ENCODE measurements around the gene PITPNB.

The PITPNB gene

DNA sequence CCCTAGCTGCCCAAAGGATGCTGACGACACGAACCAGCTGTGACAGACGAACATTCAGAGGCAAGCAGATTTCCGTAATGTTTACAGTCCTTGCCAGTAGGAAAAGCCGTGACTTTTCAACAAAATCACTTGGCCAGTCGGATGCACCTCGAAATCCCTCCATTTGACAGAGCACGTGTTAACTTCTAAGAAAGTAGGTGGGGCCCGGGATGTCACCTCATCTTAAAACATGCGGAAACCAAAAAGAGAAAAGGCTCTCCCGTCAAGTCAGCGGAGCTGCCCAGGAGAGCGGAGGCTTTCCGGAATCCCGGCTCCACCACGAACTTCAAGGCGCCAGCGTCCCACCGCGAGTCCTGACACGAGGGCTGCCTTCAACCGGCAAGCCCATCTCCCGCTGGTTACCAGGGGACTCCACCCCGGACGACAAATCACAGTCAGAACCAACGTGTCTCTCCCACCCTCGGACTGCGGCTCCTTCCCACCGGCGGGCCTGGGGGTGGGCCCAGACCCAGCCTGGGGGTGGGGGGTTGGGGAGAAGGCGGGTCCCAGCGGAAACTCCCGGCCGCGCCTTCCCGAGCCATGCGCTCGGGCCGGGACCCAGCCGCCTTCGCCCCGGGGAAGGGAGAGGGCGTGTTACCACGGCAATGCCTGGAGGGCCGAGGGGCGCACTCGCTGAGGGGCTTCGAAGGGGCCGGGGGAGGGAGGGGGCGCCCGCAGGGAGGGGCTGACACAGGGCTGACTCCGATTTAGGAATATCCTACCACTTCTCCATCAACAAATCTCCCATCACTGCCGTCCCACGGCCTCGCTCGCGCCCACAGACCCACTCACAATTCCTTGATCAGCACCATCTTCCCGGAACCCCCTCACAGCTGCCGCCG, 475 bp downstream of the PITPNB start:
- DNase-seq = no peak

DNA sequence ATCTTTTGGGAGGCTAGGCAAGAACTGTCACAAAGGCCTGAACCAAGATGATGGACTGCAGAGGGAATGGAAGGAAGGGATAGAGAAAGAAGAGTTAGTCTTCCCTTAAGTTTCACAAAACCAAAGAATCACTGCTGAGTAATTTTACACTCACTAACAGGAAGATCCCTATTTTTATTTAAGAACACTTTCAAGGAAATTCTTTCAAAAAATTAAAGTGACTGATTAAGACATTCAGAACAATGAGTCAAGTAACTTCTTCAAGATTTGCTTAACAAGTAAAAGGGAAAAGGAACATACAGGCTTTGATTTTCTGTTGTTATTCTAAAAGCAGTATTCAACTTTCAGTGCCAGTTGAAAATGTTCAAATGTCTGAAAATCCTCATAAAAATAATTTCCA, 3.1 kb downstream of the PITPNB start:
- DNase-seq = no peak

DNA sequence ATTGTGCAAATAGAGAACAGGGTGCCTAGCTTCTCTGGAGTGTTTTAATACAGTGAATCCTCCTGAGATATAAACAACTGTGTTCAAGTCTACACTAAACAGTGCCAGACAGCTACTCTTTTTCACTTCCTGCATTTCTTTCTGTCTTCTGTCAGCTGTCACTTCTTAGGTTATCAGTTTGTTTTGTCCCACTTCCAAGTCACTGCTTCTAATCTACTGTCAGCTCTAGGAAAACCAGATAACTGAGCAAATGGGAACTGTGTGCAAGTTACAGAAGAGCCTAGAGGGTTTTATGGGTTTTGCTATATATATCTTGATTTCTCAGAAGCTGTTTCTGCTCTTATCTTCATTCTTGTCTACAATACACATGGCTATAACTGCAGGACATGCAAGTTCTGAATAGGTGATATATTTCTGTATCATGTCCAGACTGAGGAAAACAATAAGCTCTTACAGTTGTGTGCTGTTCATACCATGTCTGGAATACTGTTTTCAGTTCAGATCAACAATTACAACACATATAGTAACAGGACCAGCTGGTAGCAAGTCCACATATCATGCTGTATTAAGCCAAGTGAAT, 5.8 kb downstream of the PITPNB start:
- no peak for DNase-seq

GRCh38 chr22:27912101-27912500, 7.0 kb downstream of the PITPNB start:
- no peak for DNase-seq

GRCh38 chr22:27911330-27911729, 7.7 kb downstream of the PITPNB start:
- no peak for DNase-seq

DNA sequence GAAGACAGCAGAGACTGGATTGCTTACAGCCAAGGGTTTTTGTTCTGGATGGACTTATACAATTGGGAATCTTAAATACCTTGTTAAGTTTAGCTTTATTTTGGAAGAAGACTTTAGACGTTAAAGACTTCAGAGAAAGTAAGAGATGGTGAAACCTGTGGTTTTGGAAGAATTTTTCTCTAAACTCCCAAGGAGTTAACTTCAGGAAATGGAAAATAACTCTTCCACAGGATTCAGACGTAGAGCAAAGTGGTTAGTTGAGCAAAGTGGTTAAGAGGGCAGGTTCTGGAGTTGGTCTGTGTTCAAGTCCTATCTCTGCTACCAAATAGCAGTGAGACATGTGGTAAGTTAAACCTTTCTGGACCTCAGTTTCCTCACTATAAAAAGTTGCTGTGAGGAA, 12.8 kb downstream of the PITPNB start:
- no peak for DNase-seq

GRCh38 chr22:27905653-27906052, 13.4 kb downstream of the PITPNB start:
- DNase-seq = no peak

DNA sequence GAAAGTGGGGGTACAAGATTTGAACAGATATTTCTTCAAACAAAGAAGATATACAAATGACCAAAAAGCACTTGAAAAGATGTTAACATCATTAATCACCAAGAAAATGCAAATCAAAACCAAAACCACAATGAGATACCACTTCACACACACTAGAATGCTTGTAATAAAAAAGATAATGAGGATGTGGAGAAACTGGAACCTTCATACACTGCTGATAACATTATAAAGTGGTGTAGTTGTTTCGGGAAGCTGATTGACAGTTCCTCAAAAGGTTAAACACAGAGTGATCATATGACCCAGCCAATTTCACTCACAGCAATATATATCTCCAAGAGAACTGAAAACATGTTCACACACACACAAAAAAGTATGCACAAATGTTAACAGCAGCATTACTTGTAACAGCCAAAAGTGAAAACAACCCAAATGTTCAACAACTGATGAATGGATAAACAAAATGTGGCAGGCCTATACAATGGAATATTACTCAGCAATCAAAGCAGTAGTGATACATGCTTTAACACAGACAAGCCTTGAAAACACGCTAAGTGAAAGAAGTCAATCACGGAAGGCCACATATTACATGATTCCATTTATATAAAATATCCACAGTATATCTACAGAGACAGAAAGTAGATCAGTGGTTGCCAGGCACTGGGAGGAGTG, 15.1 kb downstream of the PITPNB start:
- DNase-seq = no peak

- DNase-seq = no peak
Observed at GRCh38 chr22:27900153-27900552, 18.9 kb downstream of the PITPNB start.

- DNase-seq = no peak
Observed at GRCh38 chr22:27896245-27896644, 22.8 kb downstream of the PITPNB start.

DNA sequence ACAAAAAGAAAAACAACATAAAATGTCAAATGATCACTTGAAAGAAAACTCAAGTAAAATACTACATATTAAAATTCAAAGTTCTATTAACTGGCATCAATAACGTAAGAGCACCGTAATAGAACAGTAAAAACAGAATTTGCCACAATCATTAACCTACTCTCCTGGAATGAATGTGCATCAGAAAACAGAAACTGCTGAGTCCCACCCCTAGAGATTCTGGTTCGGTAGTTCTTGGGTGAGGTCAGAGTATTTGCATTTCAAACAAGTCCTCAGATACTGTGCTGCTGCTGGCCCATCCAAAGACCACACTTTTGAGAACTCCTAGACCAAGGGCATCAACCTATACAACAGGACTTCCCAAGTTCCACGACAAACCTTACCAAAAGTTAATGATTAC, 23.5 kb downstream of the PITPNB start:
- no peak for DNase-seq

DNA sequence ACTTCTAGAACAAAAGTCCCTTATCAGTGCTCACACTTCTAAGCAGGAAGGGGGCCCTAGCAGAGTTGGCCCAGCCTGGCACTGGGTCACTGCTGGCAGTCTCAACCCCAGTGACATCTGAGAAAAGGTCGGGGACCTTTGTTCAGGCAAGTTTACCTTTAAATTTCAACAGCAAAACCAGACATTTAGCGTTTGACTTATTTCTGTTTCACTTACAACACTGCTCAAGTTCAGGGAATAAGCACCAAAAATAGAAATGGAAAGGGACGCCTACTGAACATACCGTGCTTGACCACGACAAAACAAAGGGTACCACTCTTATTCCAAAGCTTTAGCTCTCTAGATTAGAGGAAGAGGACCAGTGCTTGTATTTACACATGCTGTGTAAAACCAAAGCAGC, 26.2 kb downstream of the PITPNB start:
- DNase-seq = no peak

DNA sequence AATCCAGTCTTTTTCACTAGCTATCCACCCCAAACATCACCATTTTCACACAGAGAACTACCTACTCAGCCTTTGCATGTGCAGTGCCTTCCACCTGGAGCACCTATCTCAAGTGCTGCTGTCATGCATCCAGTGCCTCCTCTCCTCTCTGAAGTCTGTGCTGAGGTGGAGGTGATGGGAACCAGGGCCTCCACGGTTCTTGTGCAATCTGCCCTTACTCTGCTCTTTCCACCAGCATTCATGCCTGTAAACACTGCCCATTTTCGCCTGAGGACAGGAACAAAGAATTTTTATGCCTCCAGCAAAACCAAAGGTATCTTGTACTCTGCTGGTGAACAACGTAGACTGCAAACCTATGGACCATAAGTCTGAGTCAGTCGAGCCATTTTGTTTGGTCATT, 27.0 kb downstream of the PITPNB start:
- DNase-seq = no peak

DNA sequence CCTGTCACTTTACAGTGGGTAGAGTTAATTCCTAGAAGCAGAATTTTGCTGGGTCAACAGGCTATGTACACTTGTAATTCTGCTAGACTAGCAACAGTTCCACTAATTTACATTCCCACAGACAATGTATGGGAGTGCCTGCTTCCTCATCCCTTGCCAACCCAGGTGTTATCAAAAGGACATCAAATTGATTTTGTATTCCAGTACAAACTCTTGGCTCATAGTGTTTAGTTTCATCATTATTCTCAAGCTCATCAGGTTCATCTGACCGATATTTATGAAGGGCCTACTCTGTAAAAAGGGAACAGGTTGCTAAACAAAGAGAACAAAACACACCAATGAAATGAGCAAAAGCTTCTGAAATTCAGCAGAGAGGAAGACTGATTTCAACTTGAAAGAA, 30.7 kb downstream of the PITPNB start:
- DNase-seq = no peak

GRCh38 chr22:27886843-27887151, 32.3 kb downstream of the PITPNB start:
- no peak for DNase-seq

- no peak for DNase-seq
Observed at GRCh38 chr22:27885977-27886842, 32.8 kb downstream of the PITPNB start.

DNA sequence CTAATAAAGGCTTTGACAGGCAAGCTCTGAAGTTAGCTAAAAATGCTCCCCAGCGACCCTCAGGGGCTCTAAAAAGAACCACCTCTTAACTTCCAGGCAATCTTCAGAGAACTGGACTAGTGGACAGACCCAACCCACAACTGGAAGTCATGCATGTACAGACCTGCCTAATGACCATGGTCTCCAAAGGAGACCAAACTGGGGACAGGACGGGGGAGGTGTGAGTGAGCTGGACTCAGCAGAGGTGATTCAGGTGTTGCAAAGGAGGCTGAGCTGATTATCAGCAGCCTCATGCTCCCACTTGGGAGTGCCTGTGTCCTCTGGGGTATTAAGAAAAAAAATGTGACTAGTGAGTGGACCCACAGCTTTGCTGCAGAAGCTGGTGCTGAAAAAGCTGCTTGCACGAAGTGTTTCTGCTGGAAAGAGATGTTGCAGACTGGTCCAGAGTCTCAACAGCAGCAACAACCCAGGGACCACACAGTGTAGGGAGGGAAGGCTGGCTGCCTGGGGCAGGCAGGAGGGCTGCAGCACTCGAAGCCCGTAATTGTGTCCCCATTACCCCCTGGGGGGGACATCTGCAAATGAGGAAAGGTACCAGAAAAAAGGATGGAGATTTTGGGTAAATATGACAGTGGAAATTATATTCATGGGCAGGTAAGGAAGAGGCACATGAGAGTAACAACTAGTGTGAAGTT, 35.3 kb downstream of the PITPNB start:
- no peak for DNase-seq

- DNase-seq = no peak
Observed at GRCh38 chr22:27882507-27883290, 36.4 kb downstream of the PITPNB start.

GRCh38 chr22:27881421-27881820, 37.6 kb downstream of the PITPNB start:
- no peak for DNase-seq

- DNase-seq = no peak
Observed at GRCh38 chr22:27880778-27881394, 38.2 kb downstream of the PITPNB start.

DNA sequence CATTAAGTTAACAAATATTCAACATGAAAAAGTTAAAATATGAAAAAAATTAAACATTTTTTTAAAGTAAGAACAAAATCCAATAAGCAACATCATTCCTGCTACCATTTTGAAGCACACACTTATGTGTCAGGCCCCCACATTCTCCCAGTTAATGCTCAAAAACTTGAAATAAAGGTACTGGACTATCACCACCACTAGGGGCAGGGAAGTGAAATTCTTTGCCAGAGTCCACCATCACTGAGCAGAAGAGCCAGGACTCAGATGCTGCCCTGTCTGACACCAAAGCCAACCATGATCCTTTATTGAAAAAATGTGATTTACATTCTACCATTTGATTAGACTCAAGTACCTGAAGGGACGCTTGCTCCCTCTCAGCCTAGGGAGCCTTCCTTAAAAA, 39.1 kb downstream of the PITPNB start:
- no peak for DNase-seq

All from SIG-M5 (cell line).